ENCODE measurements around the gene KLHL13. TPM values are rescaled to one million over a fixed set of nuclear protein-coding genes. Genes with fewer than 3 reads are reported as not detected.

Gene KLHL13
- total and polyA plus RNA-seq, 2 donors = 21.5 to 85.8 TPM

- DNase-seq (ENCODE audit: extremely low spot score) = no peak
- H3K4me3 ChIP-seq (ENCODE audit: low read depth, low read length) = no peak overlapping the region
- H3K4me1 ChIP-seq (ENCODE audit: insufficient read depth) = no peaks in the 10 kb centered on the region
- H3K36me3 ChIP-seq (ENCODE audit: insufficient read depth) = no peaks in the 10 kb centered on the region
- H3K27ac ChIP-seq (ENCODE audit: low read depth) = no peak overlapping the region
- 81% methylated on average over 4 of the region's 4 CpGs for WGBS
Measured at GRCh38 chrX:117996408-117996807, 120.2 kb downstream of the KLHL13 start.

GRCh38 chrX:117995378-117995777, 121.2 kb downstream of the KLHL13 start:
- Histone ChIP-seq H3K27ac (ENCODE audit: low read depth) (no peak overlapping the region), H3K4me1 (ENCODE audit: insufficient read depth) (no peaks in the 10 kb centered on the region), H3K4me3 (ENCODE audit: low read depth, low read length) (no peak overlapping the region), H3K36me3 (ENCODE audit: insufficient read depth) (no peaks in the 10 kb centered on the region)
- DNase-seq (ENCODE audit: extremely low spot score) = no peak
- 97% methylated on average over 1 of the region's 1 CpG for WGBS

- WGBS = 88% methylated on average over 1 of the region's 1 CpG
Measured at GRCh38 chrX:117992192-117992723, 124.4 kb downstream of the KLHL13 start.

GRCh38 chrX:117990438-117990837, 126.2 kb downstream of the KLHL13 start:
- DNase-seq (ENCODE audit: extremely low spot score) = no peak
- Histone ChIP-seq H3K4me3 (ENCODE audit: low read depth, low read length) (no peak overlapping the region), H3K36me3 (ENCODE audit: insufficient read depth) (no peaks in the 10 kb centered on the region), H3K27ac (ENCODE audit: low read depth) (no peak overlapping the region), H3K4me1 (ENCODE audit: insufficient read depth) (no peaks in the 10 kb centered on the region)
- WGBS = 65% methylated on average over 3 of the region's 3 CpGs

More at GRCh38 chrX:117992192-117992723, 124.4 kb downstream of the KLHL13 start:
- no peaks in the 10 kb centered on the region for H3K36me3 ChIP-seq (ENCODE audit: insufficient read depth)
- H3K4me3 ChIP-seq (ENCODE audit: low read depth, low read length) = no peak overlapping the region
- no peak overlapping the region for H3K27ac ChIP-seq (ENCODE audit: low read depth)
- no peaks in the 10 kb centered on the region for H3K4me1 ChIP-seq (ENCODE audit: insufficient read depth)
- no peak for DNase-seq (ENCODE audit: extremely low spot score)

- no peaks in the 10 kb centered on the region for H3K36me3 ChIP-seq (ENCODE audit: insufficient read depth)
- no peak overlapping the region for H3K4me3 ChIP-seq (ENCODE audit: low read depth, low read length)
- DNase-seq (ENCODE audit: extremely low spot score) = no peak
- no peaks in the 10 kb centered on the region for H3K4me1 ChIP-seq (ENCODE audit: insufficient read depth)
- H3K27ac ChIP-seq (ENCODE audit: low read depth) = no peak overlapping the region
Measured at GRCh38 chrX:117989512-117989911, 127.1 kb downstream of the KLHL13 start.

DNA sequence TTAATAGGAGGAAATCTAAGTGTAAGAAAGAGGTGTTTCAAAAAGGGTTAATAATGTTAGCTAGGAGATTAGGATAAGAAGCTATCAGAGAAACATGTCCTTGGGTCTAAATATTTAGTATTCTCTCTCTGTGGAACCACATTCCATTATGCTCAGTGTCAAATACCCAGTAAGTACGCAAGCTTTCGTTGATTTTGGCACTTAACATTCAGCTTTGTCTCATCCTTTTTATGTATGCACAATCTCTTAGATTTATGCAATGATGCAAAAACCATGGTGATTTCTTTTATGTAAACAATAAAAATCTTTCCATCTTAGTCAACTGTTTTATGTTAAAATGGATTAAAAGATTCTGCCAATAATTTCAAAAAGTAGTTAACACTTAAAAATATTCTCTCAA, 129.2 kb downstream of the KLHL13 start:
- WGBS = 21% methylated on average over 2 of the region's 2 CpGs
- no peak overlapping the region for H3K27ac ChIP-seq (ENCODE audit: low read depth)
- DNase-seq (ENCODE audit: extremely low spot score) = no peak

DNA sequence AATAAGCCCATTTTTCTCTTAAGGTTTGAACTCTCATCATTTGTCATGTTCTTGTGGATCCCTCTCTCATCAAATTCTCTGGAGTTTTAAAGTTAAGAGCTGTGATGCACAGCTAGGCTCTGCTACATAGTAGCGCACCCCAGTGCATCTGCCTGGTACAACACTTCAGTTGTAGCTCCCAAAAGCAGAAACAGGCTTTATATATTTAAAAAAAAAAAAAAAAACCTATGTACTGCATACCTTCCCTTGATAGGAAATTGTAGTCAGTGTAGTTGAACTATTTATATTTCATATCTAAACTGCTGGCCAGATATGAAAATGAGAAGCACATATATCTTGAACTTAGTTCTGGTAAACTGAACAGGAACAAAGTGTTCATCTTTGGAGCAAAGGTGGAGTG, 131.4 kb downstream of the KLHL13 start:
- no peaks in the 10 kb centered on the region for H3K36me3 ChIP-seq (ENCODE audit: insufficient read depth)
- H3K27ac ChIP-seq (ENCODE audit: low read depth) = no peak overlapping the region
- WGBS = 45% methylated on average over 1 of the region's 1 CpG
- H3K4me3 ChIP-seq (ENCODE audit: low read depth, low read length) = no peak overlapping the region
- no peak for DNase-seq (ENCODE audit: extremely low spot score)
- no peaks in the 10 kb centered on the region for H3K4me1 ChIP-seq (ENCODE audit: insufficient read depth)

More for the DNA sequence above, 129.2 kb downstream of the KLHL13 start:
- H3K4me3 ChIP-seq (ENCODE audit: low read depth, low read length) = no peak overlapping the region
- H3K4me1 ChIP-seq (ENCODE audit: insufficient read depth) = no peaks in the 10 kb centered on the region
- no peaks in the 10 kb centered on the region for H3K36me3 ChIP-seq (ENCODE audit: insufficient read depth)

GRCh38 chrX:117982694-117983392, 133.8 kb downstream of the KLHL13 start:
- no peaks in the 10 kb centered on the region for H3K4me1 ChIP-seq (ENCODE audit: insufficient read depth)
- H3K4me3 ChIP-seq (ENCODE audit: low read depth, low read length) = no peak overlapping the region
- 40% methylated on average over 4 of the region's 4 CpGs for WGBS
- no peak overlapping the region for H3K27ac ChIP-seq (ENCODE audit: low read depth)
- no peak for DNase-seq (ENCODE audit: extremely low spot score)
- no peaks in the 10 kb centered on the region for H3K36me3 ChIP-seq (ENCODE audit: insufficient read depth)

- DNase-seq (ENCODE audit: extremely low spot score) = no peak
- Histone ChIP-seq H3K4me1 (ENCODE audit: insufficient read depth) (no peaks in the 10 kb centered on the region), H3K27ac (ENCODE audit: low read depth) (no peak overlapping the region), H3K4me3 (ENCODE audit: low read depth, low read length) (no peak overlapping the region), H3K36me3 (ENCODE audit: insufficient read depth) (no peaks in the 10 kb centered on the region)
- WGBS = 56% methylated on average over 1 of the region's 1 CpG
Measured at GRCh38 chrX:117978402-117978801, 138.2 kb downstream of the KLHL13 start.

DNA sequence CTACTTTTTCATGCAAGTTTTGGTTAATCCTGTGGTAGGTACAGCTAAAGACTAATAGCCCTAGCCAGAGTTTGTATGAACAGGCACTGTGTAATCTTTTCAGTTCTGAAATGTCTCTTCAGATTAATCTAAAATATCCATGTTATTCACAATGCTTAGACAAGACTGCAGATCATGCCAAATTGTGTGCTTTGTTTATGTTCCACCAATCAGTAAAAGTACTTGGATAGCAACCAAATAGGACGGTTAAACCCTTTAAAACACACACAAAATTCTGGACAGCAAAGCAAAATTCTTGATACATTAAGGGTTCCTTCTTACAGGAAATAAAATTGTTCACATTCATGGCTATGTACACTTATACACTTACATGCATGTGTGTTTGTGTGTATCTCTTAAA, 139.1 kb downstream of the KLHL13 start:
- Histone ChIP-seq H3K36me3 (ENCODE audit: insufficient read depth) (no peaks in the 10 kb centered on the region), H3K4me1 (ENCODE audit: insufficient read depth) (no peaks in the 10 kb centered on the region), H3K4me3 (ENCODE audit: low read depth, low read length) (no peak overlapping the region), H3K27ac (ENCODE audit: low read depth) (no peak overlapping the region)
- DNase-seq (ENCODE audit: extremely low spot score) = no peak
- 13% methylated on average over 1 of the region's 1 CpG for WGBS

- 31% methylated on average over 4 of the region's 4 CpGs for WGBS
- no peaks in the 10 kb centered on the region for H3K36me3 ChIP-seq (ENCODE audit: insufficient read depth)
- H3K4me3 ChIP-seq (ENCODE audit: low read depth, low read length) = no peak overlapping the region
- H3K4me1 ChIP-seq (ENCODE audit: insufficient read depth) = no peaks in the 10 kb centered on the region
- DNase-seq (ENCODE audit: extremely low spot score) = no peak
- no peak overlapping the region for H3K27ac ChIP-seq (ENCODE audit: low read depth)
Measured at GRCh38 chrX:117973110-117973807, 143.4 kb downstream of the KLHL13 start.

GRCh38 chrX:117972711-117973109, 143.9 kb downstream of the KLHL13 start:
- 30% methylated on average over 7 of the region's 7 CpGs for WGBS
- Histone ChIP-seq H3K4me3 (ENCODE audit: low read depth, low read length) (no peak overlapping the region), H3K36me3 (ENCODE audit: insufficient read depth) (no peaks in the 10 kb centered on the region), H3K27ac (ENCODE audit: low read depth) (no peak overlapping the region), H3K4me1 (ENCODE audit: insufficient read depth) (no peaks in the 10 kb centered on the region)
- no peak for DNase-seq (ENCODE audit: extremely low spot score)

- no peak overlapping the region for H3K27ac ChIP-seq (ENCODE audit: low read depth)
- no peak overlapping the region for H3K4me3 ChIP-seq (ENCODE audit: low read depth, low read length)
- H3K4me1 ChIP-seq (ENCODE audit: insufficient read depth) = no peaks in the 10 kb centered on the region
- no peaks in the 10 kb centered on the region for H3K36me3 ChIP-seq (ENCODE audit: insufficient read depth)
- WGBS = 77% methylated on average over 2 of the region's 2 CpGs
- DNase-seq (ENCODE audit: extremely low spot score) = no peak
Measured at GRCh38 chrX:117969782-117970181, 146.8 kb downstream of the KLHL13 start.

GRCh38 chrX:117969328-117969727, 147.3 kb downstream of the KLHL13 start:
- H3K27ac ChIP-seq (ENCODE audit: low read depth) = no peak overlapping the region
- no peaks in the 10 kb centered on the region for H3K4me1 ChIP-seq (ENCODE audit: insufficient read depth)
- no peak overlapping the region for H3K4me3 ChIP-seq (ENCODE audit: low read depth, low read length)
- H3K36me3 ChIP-seq (ENCODE audit: insufficient read depth) = no peaks in the 10 kb centered on the region
- DNase-seq (ENCODE audit: extremely low spot score) = no peak

All from urinary bladder (tissue), 4 donors.